ENCODE data around the gene PTPRN2. TPM values are rescaled to one million over a fixed set of nuclear protein-coding genes. Genes with fewer than 3 reads are reported as not detected.

Gene PTPRN2
- total RNA-seq, 1 donor from 2014 or later: 2.4 TPM

DNA sequence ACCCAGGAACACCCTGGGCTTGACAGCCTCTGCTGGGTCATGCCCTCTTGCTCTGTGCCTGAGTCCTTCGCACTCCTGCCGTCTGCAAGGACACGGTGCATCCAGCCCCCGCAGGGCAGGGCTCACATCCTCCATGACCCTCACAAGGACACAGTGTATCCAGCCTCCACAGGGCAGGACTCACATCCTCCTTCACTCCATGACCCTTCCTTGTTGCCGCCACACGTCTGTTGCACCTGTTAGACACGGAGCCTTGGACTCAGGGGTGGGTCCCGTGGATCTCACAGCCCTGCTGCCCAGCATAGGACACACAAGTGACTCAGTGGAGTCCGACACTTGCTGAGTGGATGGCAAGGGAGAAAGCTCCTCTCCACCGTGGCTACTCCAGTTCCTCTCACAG lies 750.1 kb downstream of the PTPRN2 start:
- DNase-seq (ENCODE audit: low read depth): no peak
- Histone ChIP-seq H3K4me3 (ENCODE audit: low read depth, low read length) (no peak overlapping the region), H3K27me3 (ENCODE audit: control insufficient read depth, insufficient read depth, low read length) (no peaks in the 10 kb centered on the region), H3K36me3 (ENCODE audit: control insufficient read depth, insufficient read depth, low read length) (no peaks in the 10 kb centered on the region)
- no peak for TF ChIP-seq CTCF (IDR thresholded peaks at IDR 0.05; ENCODE audit: insufficient read depth, low read length, poor library complexity, severe bottlenecking)

- no peaks in the 10 kb centered on the region for H3K36me3 ChIP-seq (ENCODE audit: control insufficient read depth, insufficient read depth, low read length)
- no peaks in the 10 kb centered on the region for H3K27me3 ChIP-seq (ENCODE audit: control insufficient read depth, insufficient read depth, low read length)
- DNase-seq (ENCODE audit: low read depth): no peak
- H3K4me3 ChIP-seq (ENCODE audit: low read depth, low read length): no peak overlapping the region
- TF ChIP-seq CTCF (IDR thresholded peaks at IDR 0.05; ENCODE audit: insufficient read depth, low read length, poor library complexity, severe bottlenecking): no peak
Observed at GRCh38 chr7:157837047-157837446, 750.6 kb downstream of the PTPRN2 start.

DNA sequence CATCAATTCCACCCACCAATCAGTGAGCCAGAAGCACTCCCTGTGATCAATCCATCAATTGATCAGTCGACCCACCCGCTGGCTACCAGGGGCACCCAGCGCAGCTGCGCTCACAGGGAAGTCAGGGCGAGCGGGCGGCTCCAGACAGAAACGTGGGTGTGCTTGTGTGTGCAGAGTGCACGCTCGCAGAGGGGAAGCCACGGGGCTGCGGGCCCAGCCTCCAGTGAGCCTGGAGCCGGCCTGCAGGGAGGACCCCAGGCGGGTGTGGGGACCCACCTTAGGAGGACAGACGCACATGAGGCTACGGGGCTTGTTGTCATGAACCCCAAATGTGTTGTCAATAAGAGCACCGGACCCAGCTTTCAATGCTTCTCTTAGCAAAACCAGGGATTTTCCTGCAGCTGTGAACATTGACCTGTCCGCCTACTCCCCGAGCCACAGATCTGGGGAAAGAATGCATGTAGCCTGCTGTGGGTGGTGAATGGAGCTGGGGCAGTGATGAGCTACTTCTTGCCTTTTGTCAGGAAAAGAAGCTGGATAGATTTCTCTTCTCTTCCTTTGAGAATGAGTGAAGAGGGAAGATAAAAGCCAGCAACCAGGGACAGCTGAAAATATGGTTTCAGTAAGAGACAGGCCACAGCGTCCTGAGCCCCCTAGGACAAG lies 753.0 kb downstream of the PTPRN2 start:
- Histone ChIP-seq H3K4me3 (ENCODE audit: low read depth, low read length) (no peak overlapping the region), H3K36me3 (ENCODE audit: control insufficient read depth, insufficient read depth, low read length) (no peaks in the 10 kb centered on the region), H3K27me3 (ENCODE audit: control insufficient read depth, insufficient read depth, low read length) (no peaks in the 10 kb centered on the region)
- no peak for TF ChIP-seq CTCF (IDR thresholded peaks at IDR 0.05; ENCODE audit: insufficient read depth, low read length, poor library complexity, severe bottlenecking)
- no peak for DNase-seq (ENCODE audit: low read depth)

GRCh38 chr7:157832866-157833607 lies 754.6 kb downstream of the PTPRN2 start:
- no peak for TF ChIP-seq CTCF (IDR thresholded peaks at IDR 0.05; ENCODE audit: insufficient read depth, low read length, poor library complexity, severe bottlenecking)
- Histone ChIP-seq H3K36me3 (ENCODE audit: control insufficient read depth, insufficient read depth, low read length) (no peaks in the 10 kb centered on the region), H3K27me3 (ENCODE audit: control insufficient read depth, insufficient read depth, low read length) (no peaks in the 10 kb centered on the region), H3K4me3 (ENCODE audit: low read depth, low read length) (no peak overlapping the region)
- DNase-seq (ENCODE audit: low read depth): no peak

DNA sequence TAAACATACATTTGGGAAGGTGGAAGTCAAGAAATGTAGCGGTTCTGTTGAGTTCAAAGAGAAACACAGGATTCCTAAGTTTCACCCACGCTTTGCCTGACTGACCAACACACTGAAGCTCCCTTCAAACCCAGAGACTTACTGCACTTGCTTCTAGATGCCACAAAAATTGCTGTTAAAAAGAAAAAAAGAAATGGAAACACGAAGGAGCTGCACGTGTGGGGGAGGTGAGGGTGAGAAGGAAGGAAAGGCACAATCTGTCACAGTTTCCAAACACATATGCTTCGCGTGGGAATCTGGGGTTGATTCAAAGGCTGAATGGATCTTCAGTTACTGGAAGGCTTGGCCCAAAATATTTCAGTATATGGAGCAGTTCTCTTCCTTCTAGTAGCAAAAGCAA lies 755.2 kb downstream of the PTPRN2 start:
- no peak for TF ChIP-seq CTCF (IDR thresholded peaks at IDR 0.05; ENCODE audit: insufficient read depth, low read length, poor library complexity, severe bottlenecking)

More for the DNA sequence above, 755.2 kb downstream of the PTPRN2 start:
- Histone ChIP-seq H3K4me3 (ENCODE audit: low read depth, low read length) (no peak overlapping the region), H3K36me3 (ENCODE audit: control insufficient read depth, insufficient read depth, low read length) (no peaks in the 10 kb centered on the region), H3K27me3 (ENCODE audit: control insufficient read depth, insufficient read depth, low read length) (no peaks in the 10 kb centered on the region)
- no peak for DNase-seq (ENCODE audit: low read depth)

All from kidney epithelial cell (primary cell).